ENCODE data around the gene ADAMTS18.
"Not testable (repeated sequence)": the region's sequence is repeated elsewhere in the genome, so short reads cannot be mapped to it uniquely, and the experiment has no call there.

The ADAMTS18 gene

GRCh38 chr16:77434530-77435271 is at the start of gene ADAMTS18:
TSS of gene ADAMTS18 (minus strand) at chr16:77435034. CDS start at chr16:77434695, 339 bp downstream.
- peak; percentile 49 for DNase-seq

GRCh38 chr16:77480681-77481315 is 46.0 kb upstream of the ADAMTS18 start:
- DNase-seq: no peak

- no peak for DNase-seq
These were observed 37.4 kb upstream of the ADAMTS18 start for GRCh38 chr16:77472262-77472661.

GRCh38 chr16:77470851-77471250 is 36.0 kb upstream of the ADAMTS18 start:
- DNase-seq: no peak

GRCh38 chr16:77469634-77470033 is 34.8 kb upstream of the ADAMTS18 start:
- no peak for DNase-seq

GRCh38 chr16:77468831-77469230 is 34.0 kb upstream of the ADAMTS18 start:
- peak; percentile 2 for DNase-seq

- DNase-seq: no peak
These were observed 33.0 kb upstream of the ADAMTS18 start for GRCh38 chr16:77467821-77468335.

- DNase-seq: not testable (repeated sequence)
These were observed 28.8 kb upstream of the ADAMTS18 start for GRCh38 chr16:77463659-77464058.

- no peak for DNase-seq
These were observed 28.1 kb upstream of the ADAMTS18 start for GRCh38 chr16:77462894-77463293.

- no peak for DNase-seq
These were observed 24.9 kb upstream of the ADAMTS18 start for GRCh38 chr16:77459534-77460254.

- no peak for DNase-seq
These were observed 22.2 kb upstream of the ADAMTS18 start for GRCh38 chr16:77457046-77457445.

- DNase-seq: no peak
These were observed 17.4 kb upstream of the ADAMTS18 start for GRCh38 chr16:77452243-77452642.

- DNase-seq: peak; percentile 95
These were observed 16.1 kb upstream of the ADAMTS18 start for GRCh38 chr16:77450790-77451487.

GRCh38 chr16:77449208-77449607 is 14.4 kb upstream of the ADAMTS18 start:
- no peak for DNase-seq

GRCh38 chr16:77445324-77445723 is 10.5 kb upstream of the ADAMTS18 start:
- DNase-seq: no peak

- DNase-seq: no peak
These were observed 9.3 kb upstream of the ADAMTS18 start for GRCh38 chr16:77444147-77444460.

GRCh38 chr16:77443357-77444146 is 8.7 kb upstream of the ADAMTS18 start:
- DNase-seq: peak; percentile 65

- DNase-seq: no peak
These were observed 7.2 kb upstream of the ADAMTS18 start for GRCh38 chr16:77442078-77442477.

- no peak for DNase-seq
These were observed 4.3 kb upstream of the ADAMTS18 start for GRCh38 chr16:77439106-77439505.

GRCh38 chr16:77437859-77438258 is 3.0 kb upstream of the ADAMTS18 start:
- DNase-seq: no peak

GRCh38 chr16:77435272-77435820 is 512 bp upstream of the ADAMTS18 start:
- DNase-seq: no peak

GRCh38 chr16:77434022-77434529 is 758 bp downstream of the ADAMTS18 start:
- DNase-seq: no peak

All from NCI-H1105 (cell line).